ENCODE results near the gene RNF227. TPM values are rescaled to one million over a fixed set of nuclear protein-coding genes. Genes with fewer than 3 reads are reported as not detected.
A peak's percentile ranks its signal among the peaks of the same experiment; 100 is the strongest.

Gene RNF227
- total and polyA plus RNA-seq, 8 donors = 1.0 to 9.3 (median 3.4) TPM; not detected in 1

GRCh38 chr17:7950578-7950977 lies 34.5 kb upstream of the RNF227 start:
- Histone ChIP-seq H3K4me1 (peaks cover 0 to 11% (median 4%) of the 10 kb centered on the region in 4 donors), H3K9me3 (no peaks in the 10 kb centered on the region), H3K27me3 (no peaks in the 10 kb centered on the region), H3K36me3 (peaks cover 30 to 47% (median 45%) of the 10 kb centered on the region in 4 donors), H3K27ac (peak overlapping the region in 1 of 5 donors; percentile 78), H3K4me3 (no peak overlapping the region)
- TF ChIP-seq EP300 (IDR thresholded peaks at IDR 0.05) (no peak), CTCF (IDR thresholded peaks at IDR 0.05) (no peak), POLR2A (IDR thresholded peaks at IDR 0.05) (no peak), POLR2AphosphoS5 (IDR thresholded peaks at IDR 0.05) (no peak)
- DNase-seq = no peak
- WGBS, 5 donors = 61 to 100% (median 77%) methylated on average over 3 of the region's 3 CpGs
- intact Hi-C loops (cut with DNase I; ENCODE audit: low total_unique reads) = no loop called here

GRCh38 chr17:7947651-7948050 lies 31.6 kb upstream of the RNF227 start:
- no peak for TF ChIP-seq EP300 (IDR thresholded peaks at IDR 0.05)
- no peak for TF ChIP-seq POLR2A (IDR thresholded peaks at IDR 0.05)
- TF ChIP-seq CTCF (IDR thresholded peaks at IDR 0.05) = no peak
- TF ChIP-seq POLR2AphosphoS5 (IDR thresholded peaks at IDR 0.05) = no peak
- WGBS, 5 donors = 83 to 90% (median 90%) methylated on average over 5 of the region's 5 CpGs
- H3K27me3 ChIP-seq = no peaks in the 10 kb centered on the region
- peaks cover 0 to 11% (median 4%) of the 10 kb centered on the region in 4 donors for H3K4me1 ChIP-seq
- intact Hi-C loops (cut with DNase I; ENCODE audit: low total_unique reads) = no loop called here
- no peak overlapping the region for H3K4me3 ChIP-seq
- H3K27ac ChIP-seq = no peak overlapping the region
- no peak for DNase-seq
- no peaks in the 10 kb centered on the region for H3K9me3 ChIP-seq
- peaks cover 53 to 74% (median 73%) of the 10 kb centered on the region in 4 donors for H3K36me3 ChIP-seq

GRCh38 chr17:7946441-7946840 lies 30.4 kb upstream of the RNF227 start:
- peaks cover 57 to 85% (median 83%) of the 10 kb centered on the region in 4 donors for H3K36me3 ChIP-seq
- intact Hi-C loops (cut with DNase I; ENCODE audit: low total_unique reads) = no loop called here
- no peaks in the 10 kb centered on the region for H3K9me3 ChIP-seq
- peaks cover 0 to 4% (median 2%) of the 10 kb centered on the region in 4 donors for H3K4me1 ChIP-seq
- no peak overlapping the region for H3K27ac ChIP-seq
- H3K27me3 ChIP-seq = no peaks in the 10 kb centered on the region
- TF ChIP-seq EP300 (IDR thresholded peaks at IDR 0.05) (no peak), POLR2A (IDR thresholded peaks at IDR 0.05) (no peak)
- no peak for DNase-seq
- WGBS, 5 donors = 64 to 97% (median 84%) methylated on average over 5 of the region's 5 CpGs
- no peak overlapping the region for H3K4me3 ChIP-seq

GRCh38 chr17:7945651-7946050 lies 29.6 kb upstream of the RNF227 start:
- Histone ChIP-seq H3K4me1 (no peaks in the 10 kb centered on the region), H3K27ac (no peak overlapping the region), H3K4me3 (no peak overlapping the region), H3K9me3 (no peaks in the 10 kb centered on the region), H3K36me3 (peaks cover 64 to 92% (median 91%) of the 10 kb centered on the region in 4 donors), H3K27me3 (no peaks in the 10 kb centered on the region)
- DNase-seq = no peak
- intact Hi-C loops (cut with DNase I; ENCODE audit: low total_unique reads) = no loop called here
- TF ChIP-seq POLR2AphosphoS5 (IDR thresholded peaks at IDR 0.05) (no peak), POLR2A (IDR thresholded peaks at IDR 0.05) (no peak), EP300 (IDR thresholded peaks at IDR 0.05) (no peak), CTCF (IDR thresholded peaks at IDR 0.05) (no peak)
- 76 to 94% (median 93%) methylated on average over 6 to 7 of the region's 7 CpGs for WGBS, 5 donors

GRCh38 chr17:7944326-7944725 lies 28.2 kb upstream of the RNF227 start:
- 90 to 97% (median 92%) methylated on average over 9 of the region's 9 CpGs for WGBS, 5 donors
- Histone ChIP-seq H3K27ac (no peak overlapping the region), H3K4me3 (no peak overlapping the region), H3K4me1 (no peaks in the 10 kb centered on the region), H3K27me3 (no peaks in the 10 kb centered on the region), H3K36me3 (peaks cover 77 to 97% (median 95%) of the 10 kb centered on the region in 4 donors), H3K9me3 (no peaks in the 10 kb centered on the region)
- TF ChIP-seq CTCF (IDR thresholded peaks at IDR 0.05) = no peak
- no peak for TF ChIP-seq POLR2A (IDR thresholded peaks at IDR 0.05)
- no peak for TF ChIP-seq POLR2AphosphoS5 (IDR thresholded peaks at IDR 0.05)
- no peak for TF ChIP-seq EP300 (IDR thresholded peaks at IDR 0.05)
- no peak for DNase-seq
- intact Hi-C loops (cut with DNase I; ENCODE audit: low total_unique reads) = no loop called here

Data from stomach (tissue), 9 donors.